Epithelial cell of proximal tubule (primary cell): ENCODE data around the gene FEM1A. TPM values are rescaled to one million over a fixed set of nuclear protein-coding genes. Genes with fewer than 3 reads are reported as not detected.

ENCODE experiments used
- DNase-seq: peaks from one replicate; pipeline ENCODE4 v3.0.0-alpha.2; 2011; ENCODE audit warnings: low read depth
- H3K4me3 ChIP-seq: 2 replicates; pipeline ENCODE4 v1.5.1; 2011; ENCODE audit warnings: low read depth, mild to moderate bottlenecking, low read length
- CTCF ChIP-seq: conservative IDR thresholded peaks from 2 replicates; pipeline ENCODE4 v1.5.1; 2012; ENCODE audit warnings: low read depth, mild to moderate bottlenecking, low read length
- total RNA-seq: library from RNA; depleted of rRNA; stranded (reverse); fragments of >200 nt; gene quantifications from 2 replicates; pipeline ENCODE4 v1.2.3, GENCODE V29; 2015

Gene FEM1A
- total RNA-seq, 1 donor from 2014 or later = 10.4 TPM

- no peak for TF ChIP-seq CTCF
- no peak overlapping the region for H3K4me3 ChIP-seq
- no peak for DNase-seq
Measured at GRCh38 chr19:4748589-4748988, 42.9 kb upstream of the FEM1A start.

- no peak for DNase-seq
- TF ChIP-seq CTCF = no peak
- no peak overlapping the region for H3K4me3 ChIP-seq
Measured at GRCh38 chr19:4749870-4750590, 41.5 kb upstream of the FEM1A start.

DNA sequence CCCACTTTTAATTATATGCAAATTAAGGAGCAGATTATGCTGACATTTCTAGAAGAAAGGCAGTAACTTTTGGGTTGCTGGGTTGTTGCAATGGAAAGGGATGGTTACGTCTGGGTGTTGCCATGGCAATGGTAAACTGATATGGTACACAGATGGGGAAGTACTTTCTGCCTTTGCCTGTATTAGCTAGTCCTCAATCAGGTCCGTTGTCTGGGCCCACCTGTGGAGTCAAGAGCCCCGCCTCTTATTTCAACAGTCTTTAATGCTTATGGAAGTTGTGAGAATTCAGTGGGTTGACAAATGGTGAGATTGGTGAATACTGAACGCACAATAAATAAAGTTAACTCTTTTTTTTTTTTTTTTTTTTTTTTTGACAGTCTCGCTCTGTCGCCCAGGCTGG lies 37.3 kb upstream of the FEM1A start:
- no peak for TF ChIP-seq CTCF
- DNase-seq = no peak
- H3K4me3 ChIP-seq = no peak overlapping the region

- no peak for DNase-seq
- no peak for TF ChIP-seq CTCF
- H3K4me3 ChIP-seq = no peak overlapping the region
Measured at GRCh38 chr19:4755459-4755858, 36.1 kb upstream of the FEM1A start.

DNA sequence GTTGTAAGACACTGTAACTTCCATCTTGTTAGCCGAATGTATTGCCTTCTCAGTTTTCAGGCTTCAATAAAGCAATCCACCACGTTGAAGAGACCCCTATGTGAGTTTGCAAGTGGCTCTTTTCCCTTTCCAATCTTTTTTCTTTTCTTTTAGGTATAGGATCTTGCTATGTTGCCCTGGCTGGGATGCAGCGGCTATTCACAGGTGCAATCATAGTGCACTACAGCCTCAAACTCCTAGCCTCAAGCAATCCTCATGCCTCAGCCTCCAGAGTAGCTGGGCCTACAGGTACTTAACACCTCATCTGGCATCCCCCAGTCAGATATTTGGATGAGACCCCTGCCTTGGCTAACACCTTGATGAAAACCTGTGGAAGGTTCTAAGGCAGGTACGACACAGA lies 33.5 kb upstream of the FEM1A start:
- DNase-seq = no peak
- no peak overlapping the region for H3K4me3 ChIP-seq
- no peak for TF ChIP-seq CTCF

DNA sequence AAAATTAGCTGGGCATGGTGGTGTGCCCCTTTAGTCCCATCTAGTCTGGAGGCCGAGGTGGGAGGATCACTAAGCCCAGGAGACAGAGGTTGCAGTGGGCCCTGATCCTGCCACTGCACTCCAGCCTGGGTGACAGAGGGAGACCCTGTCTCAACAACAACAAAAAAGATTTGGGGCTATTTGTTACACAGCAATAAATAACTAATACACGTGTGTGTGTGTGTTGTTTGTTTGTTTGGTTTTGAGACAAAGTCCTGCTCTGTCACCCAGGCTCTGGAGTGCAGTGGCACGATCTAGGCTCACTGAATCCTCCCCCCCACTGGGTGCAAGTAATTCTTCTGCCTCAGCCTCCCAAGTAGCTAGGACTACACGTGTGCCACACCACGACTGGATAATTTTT lies 32.9 kb upstream of the FEM1A start:
- TF ChIP-seq CTCF = no peak
- H3K4me3 ChIP-seq = no peak overlapping the region

More for the DNA sequence above, 32.9 kb upstream of the FEM1A start:
- DNase-seq = no peak
